GM19099 (cell line): ENCODE results near the gene FRYL.
A peak's percentile ranks its signal among the peaks of the same experiment; 100 is the strongest.

Experiments
- POLR2A ChIP-seq: IDR thresholded peaks from 3 replicates; pipeline ENCODE4 v1.6.1; 2011; ENCODE audit warnings: low read depth; ENCODE audit not compliant: insufficient read length; ENCODE audit errors: extremely low read depth

Gene FRYL

DNA sequence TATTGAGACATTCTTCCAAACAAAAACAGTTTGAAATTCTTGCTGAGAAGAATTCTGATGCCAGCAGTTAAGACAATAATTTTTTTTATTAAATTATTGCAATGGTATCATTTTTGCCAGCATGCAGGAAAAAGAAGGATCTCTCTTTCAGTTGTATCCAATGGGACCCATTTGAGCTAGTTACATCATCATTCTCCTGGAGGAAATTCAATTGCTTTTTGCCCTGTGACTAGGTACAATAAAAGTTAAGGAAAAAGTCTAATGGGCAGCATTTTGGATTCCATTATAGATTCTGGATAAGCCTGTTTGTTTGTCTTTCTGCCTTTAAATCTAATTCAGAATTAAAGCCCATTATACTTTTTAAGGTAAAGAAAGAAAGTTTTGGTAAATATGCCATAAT, 10.5 kb upstream of the FRYL start:
- TF ChIP-seq POLR2A: no peak

GRCh38 chr4:48787056-48787455, 7.0 kb upstream of the FRYL start:
- TF ChIP-seq POLR2A: no peak

- no peak for TF ChIP-seq POLR2A
Observed at GRCh38 chr4:48786549-48786948, 6.5 kb upstream of the FRYL start.

DNA sequence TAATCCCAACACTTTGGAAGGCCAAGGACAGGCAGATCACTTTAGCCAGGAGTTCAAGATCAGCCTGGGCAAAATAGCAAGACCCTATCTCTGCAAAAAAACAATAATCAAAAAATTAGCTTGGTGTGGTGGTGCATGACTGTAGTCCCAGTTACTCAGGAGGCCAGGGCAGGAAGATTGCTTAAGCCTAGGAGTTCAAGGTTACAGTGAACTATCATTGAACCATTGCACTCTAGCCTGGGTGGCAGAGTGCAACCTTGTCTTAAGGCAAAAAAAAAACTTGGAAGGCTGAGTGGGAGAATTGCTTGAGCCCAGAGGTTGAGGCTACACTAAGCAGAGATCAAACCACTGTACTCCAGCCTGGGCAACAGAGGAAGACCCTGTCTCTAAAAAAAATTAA, 5.2 kb upstream of the FRYL start:
- no peak for TF ChIP-seq POLR2A

GRCh38 chr4:48781968-48782367, 1.9 kb upstream of the FRYL start:
- TF ChIP-seq POLR2A: no peak

DNA sequence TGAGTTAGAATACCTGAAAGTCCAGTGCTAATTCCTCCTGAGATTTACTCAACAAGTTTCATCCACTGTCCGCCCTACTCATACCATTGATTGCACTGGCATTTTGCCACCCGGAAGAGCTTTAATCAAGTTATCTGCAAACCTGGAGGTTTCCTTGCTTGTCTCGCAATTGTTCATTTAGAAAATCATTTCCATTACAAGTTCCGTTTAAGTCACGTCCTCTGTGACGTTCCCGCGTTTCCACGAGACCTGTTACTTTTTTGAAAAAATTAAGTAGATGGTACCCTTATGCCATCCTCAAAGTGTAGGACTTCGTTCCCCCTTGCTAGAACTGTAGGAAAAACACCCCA, 761 bp upstream of the FRYL start:
- no peak for TF ChIP-seq POLR2A

- peak; percentile 64 for TF ChIP-seq POLR2A
Observed at GRCh38 chr4:48779095-48779997, 733 bp downstream of the FRYL start.

DNA sequence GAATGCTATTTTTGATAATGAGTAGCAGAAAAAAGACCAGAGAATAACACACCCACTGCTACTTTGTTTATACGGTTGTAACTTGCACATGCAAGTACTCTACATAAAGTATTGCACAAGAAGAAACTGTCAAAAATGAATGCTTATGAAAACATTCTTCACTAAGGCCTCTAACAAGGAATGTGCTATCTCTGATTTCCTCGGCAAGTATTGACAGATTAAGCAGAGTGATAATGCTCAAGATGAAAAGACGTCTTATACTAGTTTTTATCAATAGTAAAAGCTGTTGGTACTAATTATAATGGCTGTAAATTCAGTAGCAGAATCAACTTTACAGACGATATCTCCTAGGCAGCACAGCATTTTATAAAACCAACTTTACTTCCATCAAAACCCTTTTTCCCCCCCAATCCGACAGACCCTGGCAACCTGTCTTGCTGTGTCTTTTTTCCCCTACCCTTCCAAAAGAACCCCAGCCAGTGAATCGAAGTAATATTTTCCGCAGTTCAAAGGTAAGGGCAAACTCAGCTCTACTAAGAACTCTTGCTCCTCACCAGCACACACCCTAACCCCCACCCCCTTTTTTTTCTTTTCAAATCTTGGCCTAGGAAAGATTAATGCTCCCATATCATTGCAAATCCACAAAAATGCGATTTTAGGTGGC, 1.5 kb downstream of the FRYL start:
- TF ChIP-seq POLR2A: no peak

DNA sequence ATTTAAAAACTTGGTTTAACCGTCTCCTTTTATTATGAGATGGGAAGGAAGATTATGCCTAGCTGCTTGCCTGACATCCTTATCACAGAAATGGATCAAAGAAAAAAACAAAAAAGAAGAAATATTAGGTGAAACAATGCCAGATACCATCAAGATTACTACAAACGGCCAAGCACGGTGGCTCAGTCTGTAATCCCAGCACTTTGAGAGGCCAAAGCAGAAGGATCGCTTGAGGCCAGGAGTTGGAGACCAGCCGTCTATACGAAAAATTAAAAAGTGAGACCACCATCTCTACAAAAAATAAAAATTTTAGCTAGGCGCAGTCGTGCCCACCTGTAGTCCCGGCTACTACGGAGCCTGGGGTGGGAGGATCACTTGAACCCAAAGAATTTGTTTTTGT, 2.3 kb downstream of the FRYL start:
- TF ChIP-seq POLR2A: no peak

- no peak for TF ChIP-seq POLR2A
Observed at GRCh38 chr4:48774760-48775710, 5.0 kb downstream of the FRYL start.

DNA sequence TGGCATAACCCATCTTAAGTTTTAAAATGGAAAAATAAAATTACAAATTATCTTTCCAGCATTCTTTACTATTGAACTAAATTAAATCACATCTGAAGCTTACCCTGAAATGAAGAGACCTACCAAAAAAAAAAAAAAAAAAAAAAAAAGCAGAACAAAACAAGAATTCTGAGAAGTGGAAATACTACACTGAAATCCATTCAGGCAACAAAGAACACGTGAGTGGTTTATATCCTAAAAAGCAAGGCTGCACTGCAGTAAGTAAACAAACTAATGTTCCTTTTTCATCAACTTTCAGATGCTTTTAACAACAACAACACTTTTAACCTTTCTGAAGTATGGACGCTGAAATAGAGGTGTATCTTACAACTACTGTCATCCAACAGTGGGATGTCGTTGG, 7.5 kb downstream of the FRYL start:
- no peak for TF ChIP-seq POLR2A

DNA sequence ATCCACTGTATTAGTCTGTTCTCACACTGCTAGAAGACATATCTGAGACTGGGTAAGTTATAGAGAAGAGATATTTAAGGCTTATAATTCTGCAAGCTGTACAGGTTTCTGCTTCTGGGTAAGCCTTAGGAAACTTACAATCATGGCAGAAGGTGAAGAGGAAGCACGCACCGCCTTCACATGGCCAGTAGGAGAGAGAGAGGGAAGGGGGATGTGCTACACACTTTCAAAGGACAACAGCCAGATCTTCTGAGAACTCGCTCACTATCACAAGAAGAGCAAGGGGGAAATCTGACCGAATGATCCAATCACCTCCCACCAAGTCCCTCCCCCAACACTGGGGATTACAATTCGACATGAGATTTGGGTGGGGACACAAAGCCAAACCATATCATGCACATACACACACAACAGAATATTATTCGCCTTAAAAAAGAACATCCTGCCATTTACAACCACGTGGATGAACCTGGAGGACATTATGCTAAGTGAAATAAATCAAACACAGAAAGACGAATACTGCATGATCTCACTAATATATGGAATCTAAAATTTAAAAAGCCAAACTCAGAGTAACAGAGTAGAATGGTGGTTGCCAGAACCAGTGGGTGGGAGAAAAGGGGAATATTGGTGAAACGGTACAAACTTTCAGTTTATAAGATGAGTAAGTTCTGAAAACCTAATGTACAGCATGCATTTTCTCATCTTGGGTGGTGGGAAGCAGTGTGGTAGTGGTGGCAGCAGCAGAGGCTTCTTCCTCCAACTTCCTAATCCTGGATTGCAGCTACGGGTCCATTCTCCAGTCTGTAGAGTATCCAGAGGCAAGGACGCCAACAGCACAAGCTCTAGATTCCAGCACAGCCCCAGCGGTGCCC, 12.8 kb downstream of the FRYL start:
- no peak for TF ChIP-seq POLR2A

GRCh38 chr4:48766131-48766792, 13.8 kb downstream of the FRYL start:
- TF ChIP-seq POLR2A: no peak

DNA sequence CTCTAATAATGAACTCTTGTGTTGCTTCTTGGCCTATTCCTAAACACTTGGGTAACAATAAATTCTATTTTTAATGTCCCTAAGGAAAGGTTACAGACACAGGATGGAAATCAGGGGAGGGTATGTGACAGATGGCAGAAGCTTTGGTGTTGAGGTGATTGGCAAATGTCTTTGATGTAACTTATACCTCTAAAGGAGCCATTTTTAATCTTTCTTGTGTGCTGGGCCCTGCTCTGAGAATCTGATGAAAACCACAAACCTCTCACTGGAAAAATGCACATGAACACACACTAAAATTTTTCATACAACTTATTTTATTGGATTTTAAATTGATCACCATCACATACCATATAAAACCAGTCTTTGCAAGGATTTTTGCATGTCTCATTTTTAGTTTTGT, 17.7 kb downstream of the FRYL start:
- no peak for TF ChIP-seq POLR2A
